SK-N-MC (cell line): Measurements from ENCODE around the gene ZNF664.

Experiments
- EZH2 ChIP-seq: fragments of 200-600 bp; sonication (generic); IDR thresholded peaks from one replicate; pipeline ENCODE4 v1.6.1; 2017; ENCODE audit warnings: antibody characterized with exemption
- FOXP2 ChIP-seq: optimal IDR thresholded peaks from 2 replicates; pipeline ENCODE3; 2011; ENCODE audit warnings: mild to moderate bottlenecking, moderate library complexity; ENCODE audit not compliant: insufficient read depth; ENCODE audit errors: extremely low read length, control extremely low read depth
- POLR2AphosphoS5 ChIP-seq: IDR thresholded peaks from 2 replicates; pipeline ENCODE4 v1.6.1; 2012; ENCODE audit warnings: mild to moderate bottlenecking, low read depth, low read length, borderline replicate concordance

DNA sequence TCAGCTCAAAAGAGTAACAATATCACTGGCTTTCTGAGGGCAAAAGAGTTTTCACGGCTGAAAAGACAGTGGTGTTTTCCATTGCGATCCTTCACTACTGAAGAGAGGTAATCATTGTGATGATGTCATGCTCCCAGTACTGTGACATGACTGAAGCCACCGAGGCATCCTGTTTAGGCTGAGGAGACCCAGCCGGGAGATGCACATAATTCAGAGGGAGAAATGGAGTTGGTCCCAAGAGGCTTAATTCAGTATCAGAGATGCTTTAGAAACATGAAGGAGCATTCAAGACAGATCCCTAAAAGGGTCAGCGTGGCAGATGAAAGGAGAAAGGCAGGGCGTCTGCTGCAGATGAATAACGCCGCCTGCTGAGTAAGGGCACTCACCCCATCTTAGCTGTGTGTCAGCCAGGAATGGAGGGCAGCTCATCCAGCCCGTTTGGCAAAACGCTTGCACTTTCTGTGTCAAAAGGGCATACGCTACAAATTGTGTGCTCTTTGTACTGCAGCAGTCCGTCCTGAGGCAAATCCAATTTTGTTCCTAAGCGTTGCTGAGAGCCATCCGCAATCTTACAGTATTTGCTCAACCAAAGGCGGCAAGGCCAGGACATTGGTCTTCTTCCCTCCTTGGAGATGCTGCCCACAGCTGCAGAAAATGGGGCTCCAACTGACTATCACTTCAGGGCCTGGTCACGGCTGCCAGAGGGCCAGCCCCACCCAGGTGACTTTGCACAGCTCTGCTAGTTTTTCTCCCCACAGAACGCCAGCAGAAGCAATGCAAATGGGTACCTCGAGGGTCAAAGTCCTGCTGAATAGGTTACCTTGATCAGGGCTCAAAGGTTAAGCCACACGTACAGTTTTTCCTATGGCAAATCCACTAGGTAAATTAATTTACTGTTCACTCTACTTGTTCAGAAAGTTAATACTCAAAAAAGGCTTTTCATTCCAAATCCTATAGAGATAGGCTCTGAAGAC is 23.9 kb upstream of the ZNF664 start:
- no peak for TF ChIP-seq FOXP2
- TF ChIP-seq EZH2, result no peak
- TF ChIP-seq POLR2AphosphoS5, result no peak
